IPS DF 4.7 (cell line): ENCODE results near the gene PLPPR1.

Source experiments
- DNase-seq: peaks from one replicate; pipeline ENCODE4 v3.0.0-alpha.2; 2013; ENCODE audit warnings: low spot score; ENCODE audit errors: extremely low read depth

Gene PLPPR1

DNA sequence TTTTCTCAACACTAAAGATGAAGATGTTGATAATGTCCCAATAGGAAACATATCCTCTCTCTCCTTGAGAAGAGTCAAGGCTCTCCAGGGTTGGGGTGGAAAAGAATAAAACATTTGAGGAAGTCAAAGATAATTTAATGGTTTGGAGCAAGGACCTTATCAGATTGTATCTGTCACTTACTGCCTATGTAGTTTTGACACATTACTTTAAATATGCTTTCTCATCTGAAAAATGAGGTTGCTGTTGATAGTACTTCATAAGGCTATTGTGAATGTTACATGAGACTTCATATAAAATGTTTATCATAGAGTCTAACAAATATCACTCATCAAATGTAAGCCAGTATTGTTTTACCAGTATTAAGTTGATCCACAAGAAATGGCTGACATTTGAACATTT, 307.6 kb downstream of the PLPPR1 start:
- no peak for DNase-seq

- no peak for DNase-seq
These were observed 308.7 kb downstream of the PLPPR1 start for GRCh38 chr9:101337237-101337636.

DNA sequence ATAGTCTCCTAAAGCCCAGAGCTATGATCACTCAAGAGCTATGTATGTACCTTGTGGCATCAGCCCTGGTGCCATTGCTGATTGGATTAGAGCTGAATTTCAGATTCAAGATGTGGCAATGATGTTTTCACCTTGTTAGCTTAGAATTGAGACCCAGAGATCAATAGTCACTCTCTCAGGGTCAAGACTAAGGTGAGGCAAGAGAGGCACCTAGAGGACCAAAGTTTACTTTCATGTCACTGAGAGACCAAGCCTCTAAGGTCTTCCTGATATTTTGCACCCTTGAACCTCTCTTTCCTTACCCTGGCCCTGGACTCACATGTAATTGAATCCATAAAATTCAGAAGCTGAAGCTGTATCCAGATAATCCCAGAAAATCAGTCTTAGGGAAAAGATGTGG, 313.4 kb downstream of the PLPPR1 start:
- DNase-seq = no peak

GRCh38 chr9:101342595-101342994, 314.1 kb downstream of the PLPPR1 start:
- DNase-seq = no peak

GRCh38 chr9:101350285-101350684, 321.8 kb downstream of the PLPPR1 start:
- DNase-seq = no peak

DNA sequence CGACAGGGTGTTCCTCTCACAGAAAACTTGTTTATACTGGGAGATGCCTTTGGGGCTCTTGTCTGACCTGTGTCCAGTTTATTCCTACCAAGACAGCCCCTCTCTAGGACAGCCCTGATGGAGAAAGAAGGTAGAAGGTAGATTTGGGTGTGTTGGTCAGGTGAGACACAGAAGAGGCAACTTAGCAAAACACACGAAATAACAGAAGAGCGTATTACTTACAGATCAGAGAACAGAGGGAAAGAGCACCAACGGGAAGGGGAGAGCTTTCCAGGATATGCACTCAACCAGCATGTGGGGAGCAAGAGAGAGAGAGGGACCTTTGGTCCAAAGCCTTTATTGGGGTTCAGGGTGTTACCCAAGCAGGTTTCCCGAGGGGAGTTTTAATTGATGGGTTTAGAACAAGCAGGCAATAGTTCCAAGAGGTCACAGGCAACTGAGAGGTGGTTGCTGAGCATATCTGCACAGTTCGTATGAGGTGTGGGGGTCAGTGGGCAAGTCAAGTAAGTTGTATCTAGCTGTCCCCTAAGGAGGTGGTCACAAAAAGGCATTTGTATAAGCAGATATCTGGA, 324.5 kb downstream of the PLPPR1 start:
- DNase-seq = no peak

DNA sequence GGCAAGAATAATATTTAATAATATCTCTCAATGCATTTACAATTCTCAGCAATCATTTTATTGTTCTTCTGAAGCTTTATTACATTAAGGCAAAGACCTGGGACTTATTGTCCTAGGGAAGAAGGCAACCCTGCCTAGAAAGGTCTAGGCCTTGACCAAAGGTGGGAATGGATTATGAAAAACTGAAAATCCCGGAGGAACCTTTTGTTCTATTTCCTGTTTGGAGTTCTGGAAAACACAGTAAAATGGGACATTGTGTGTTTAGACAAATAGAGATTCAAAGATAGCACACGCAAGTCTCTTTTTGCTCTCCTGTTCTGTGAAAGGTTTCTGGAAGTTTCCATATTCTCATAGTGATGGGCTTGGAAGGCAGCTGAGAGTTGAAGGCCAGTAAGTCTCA, 325.2 kb downstream of the PLPPR1 start:
- DNase-seq = no peak

- DNase-seq = no peak
These were observed 325.7 kb downstream of the PLPPR1 start for GRCh38 chr9:101354143-101354764.

- no peak for DNase-seq
These were observed 326.5 kb downstream of the PLPPR1 start for GRCh38 chr9:101354765-101355708.

- DNase-seq = no peak
These were observed 328.1 kb downstream of the PLPPR1 start for GRCh38 chr9:101356619-101357018.

DNA sequence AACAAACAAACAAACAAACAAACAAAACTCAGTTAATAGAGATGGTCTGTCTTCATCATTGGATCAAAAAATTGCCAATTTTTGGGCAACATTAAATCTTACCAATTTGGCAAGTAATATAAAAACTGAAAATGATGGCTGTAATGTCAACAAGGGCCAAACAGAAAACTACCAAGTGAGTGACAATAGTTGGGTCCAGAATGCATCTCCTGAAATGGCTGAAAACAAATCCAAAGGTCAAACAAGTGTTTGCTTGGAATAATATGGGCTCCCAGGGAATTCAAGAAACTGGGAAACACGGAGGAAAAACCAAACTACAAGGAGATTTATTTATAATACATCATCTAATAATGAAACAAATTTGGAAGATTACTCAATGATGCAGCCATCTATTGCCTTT, 331.2 kb downstream of the PLPPR1 start:
- DNase-seq = no peak

- no peak for DNase-seq
These were observed 332.1 kb downstream of the PLPPR1 start for GRCh38 chr9:101360647-101361046.

GRCh38 chr9:101362450-101362849, 333.9 kb downstream of the PLPPR1 start:
- no peak for DNase-seq

DNA sequence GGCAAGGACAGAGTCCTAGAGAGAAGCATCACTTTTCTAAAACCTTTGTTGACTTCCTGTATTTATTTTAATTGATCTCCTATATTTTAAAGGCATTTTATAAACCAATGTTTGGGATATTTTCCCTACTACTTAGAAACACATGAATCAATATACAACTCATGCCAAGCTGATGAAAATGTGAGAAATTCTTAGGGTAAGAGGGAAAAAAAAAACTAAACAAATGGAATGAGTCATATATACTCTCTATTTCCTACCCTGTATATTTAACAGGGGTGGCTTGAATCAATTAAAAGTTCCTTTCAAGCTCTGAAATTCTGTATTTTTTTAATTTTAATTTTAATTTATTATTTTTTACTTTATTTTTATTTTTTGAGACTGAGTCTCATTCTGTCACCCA, 336.7 kb downstream of the PLPPR1 start:
- no peak for DNase-seq

DNA sequence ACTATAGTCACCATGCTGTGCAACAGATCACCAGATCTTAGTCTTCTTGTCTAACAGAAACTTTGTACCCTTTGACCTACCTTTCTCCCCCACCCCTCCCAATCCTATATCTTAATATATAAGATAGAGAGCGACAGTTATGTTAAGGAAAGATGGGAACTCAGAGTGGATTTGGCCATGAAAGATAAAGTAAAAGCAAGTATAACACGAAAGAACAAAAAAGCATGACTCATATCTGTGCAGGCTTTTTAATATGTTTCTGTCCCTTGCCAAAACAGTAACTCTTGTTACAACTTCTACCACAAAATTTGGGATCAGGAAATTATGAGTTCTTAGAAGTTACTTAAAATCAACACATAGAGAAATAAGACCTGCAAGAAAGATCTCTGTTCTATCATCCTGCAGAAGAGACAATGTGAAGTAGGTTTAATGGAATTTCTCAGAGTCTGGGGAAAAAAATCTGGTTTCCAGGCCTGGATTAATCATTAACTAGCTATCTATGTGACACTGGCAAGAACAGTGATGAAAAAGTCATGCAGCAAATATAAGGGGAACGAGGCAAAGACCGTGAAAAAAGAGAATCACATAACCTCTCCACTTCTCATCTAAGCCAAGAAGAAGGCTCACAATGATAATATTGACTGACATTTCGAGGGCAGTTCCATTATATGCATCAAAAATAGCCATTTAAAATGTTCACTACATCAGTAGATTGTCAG, 337.7 kb downstream of the PLPPR1 start:
- DNase-seq = no peak

DNA sequence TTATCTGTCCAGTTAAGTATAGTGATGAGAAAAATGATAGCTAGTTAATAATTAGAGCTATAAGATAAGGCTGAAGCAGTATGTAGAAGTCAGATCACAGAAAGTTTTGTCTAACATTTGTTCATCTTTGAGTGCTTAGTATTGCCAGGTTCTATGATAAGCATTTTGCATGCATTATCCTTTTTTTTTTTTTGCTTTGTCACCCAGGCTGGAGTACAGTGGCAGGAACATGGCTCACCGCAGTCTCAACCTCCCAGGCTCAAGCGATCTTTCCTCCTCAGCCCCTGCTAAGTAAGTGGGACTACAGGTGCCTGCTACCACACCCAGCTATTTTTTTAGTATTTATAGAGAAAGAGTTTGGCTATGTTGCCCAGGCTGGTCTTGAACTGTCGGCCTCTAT, 338.8 kb downstream of the PLPPR1 start:
- no peak for DNase-seq

- DNase-seq = no peak
These were observed 340.8 kb downstream of the PLPPR1 start for GRCh38 chr9:101369286-101369685.

DNA sequence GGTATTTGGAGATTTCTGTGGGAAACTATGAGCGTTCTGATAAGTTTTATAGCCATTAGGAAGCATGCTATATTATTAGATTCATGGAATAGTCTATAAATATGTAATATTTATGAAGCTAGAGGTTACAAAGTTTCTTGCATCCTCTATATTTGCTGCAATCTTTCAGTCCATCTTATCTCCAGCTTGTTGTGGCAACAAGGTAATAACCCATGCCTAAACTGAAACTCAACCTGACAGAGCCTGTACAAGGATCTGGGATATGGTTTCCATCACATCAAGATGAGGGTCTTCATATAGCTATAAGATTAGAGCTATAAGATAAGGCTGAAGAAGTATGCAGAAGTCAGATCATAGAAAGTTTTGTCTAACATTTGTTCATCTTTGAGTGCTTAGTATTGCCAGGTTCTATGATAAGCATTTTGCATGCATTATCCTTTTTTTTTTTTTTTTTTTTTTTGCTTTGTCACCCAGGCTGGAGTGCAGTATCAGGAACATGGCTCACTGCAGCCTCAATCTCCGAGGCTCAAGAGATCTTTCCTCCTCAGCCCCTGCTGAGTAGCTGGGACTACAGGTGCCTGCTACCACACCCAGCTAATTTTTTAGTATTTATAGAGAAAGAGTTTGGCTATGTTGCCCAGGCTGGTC, 341.5 kb downstream of the PLPPR1 start:
- no peak for DNase-seq

DNA sequence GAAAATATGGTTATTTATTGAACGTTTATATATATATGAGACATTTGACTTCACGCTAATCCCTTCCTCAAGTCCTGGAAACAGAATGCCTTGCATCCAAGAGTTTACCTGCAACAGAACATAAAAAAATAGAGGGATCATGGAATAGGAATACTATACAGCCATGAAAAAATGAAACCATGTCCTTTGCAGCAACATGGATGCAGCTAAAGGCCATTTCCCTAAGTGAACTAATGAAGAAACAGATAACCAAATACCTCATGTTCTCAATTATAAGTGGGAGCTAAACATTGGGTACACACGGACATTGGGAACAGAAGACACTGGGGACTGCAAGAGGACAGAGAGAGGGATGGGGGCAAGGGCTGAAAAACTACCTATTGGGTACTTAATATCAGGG, 343.3 kb downstream of the PLPPR1 start:
- no peak for DNase-seq

GRCh38 chr9:101372327-101373118, 344.0 kb downstream of the PLPPR1 start:
- no peak for DNase-seq
